HG03025 (cell line): Measurements from ENCODE around the gene KDM4B.
"Not testable (repeated sequence)": the region's sequence is repeated elsewhere in the genome, so short reads cannot be mapped to it uniquely, and the experiment has no call there.

Experiments
- ATAC-seq: cut with Tn5 transposase; IDR thresholded peaks from one replicate; pipeline ENCODE4 v1.9.1; 2021; ENCODE audit warnings: mild to moderate bottlenecking, moderate library complexity; ENCODE audit not compliant: unreplicated experiment, low FRiP score

The KDM4B gene

GRCh38 chr19:5006821-5007220 is 37.9 kb downstream of the KDM4B start:
- no peak for ATAC-seq

GRCh38 chr19:5011476-5012238 is 42.7 kb downstream of the KDM4B start:
- ATAC-seq, result no peak

- ATAC-seq, result no peak
Measured at GRCh38 chr19:5012688-5013457, 44.0 kb downstream of the KDM4B start.

- ATAC-seq, result no peak
Measured at GRCh38 chr19:5013761-5014160, 44.8 kb downstream of the KDM4B start.

GRCh38 chr19:5014941-5015340 is 46.0 kb downstream of the KDM4B start:
- ATAC-seq, result no peak

- ATAC-seq, result no peak
Measured at GRCh38 chr19:5016268-5016667, 47.4 kb downstream of the KDM4B start.

- no peak for ATAC-seq
Measured at GRCh38 chr19:5016781-5017180, 47.9 kb downstream of the KDM4B start.

GRCh38 chr19:5017235-5017634 is 48.3 kb downstream of the KDM4B start:
- ATAC-seq, result no peak

GRCh38 chr19:5018224-5019015 is 49.5 kb downstream of the KDM4B start:
- no peak for ATAC-seq

- no peak for ATAC-seq
Measured at GRCh38 chr19:5020368-5020767, 51.5 kb downstream of the KDM4B start.

GRCh38 chr19:5021046-5021445 is 52.1 kb downstream of the KDM4B start:
- ATAC-seq, result no peak

- no peak for ATAC-seq
Measured at GRCh38 chr19:5022066-5022860, 53.4 kb downstream of the KDM4B start.

- ATAC-seq, result no peak
Measured at GRCh38 chr19:5023128-5023571, 54.2 kb downstream of the KDM4B start.

- ATAC-seq, result no peak
Measured at GRCh38 chr19:5024282-5024681, 55.4 kb downstream of the KDM4B start.

- ATAC-seq, result no peak
Measured at GRCh38 chr19:5025027-5025426, 56.1 kb downstream of the KDM4B start.

GRCh38 chr19:5026706-5027273 is 57.9 kb downstream of the KDM4B start:
- ATAC-seq, result no peak

GRCh38 chr19:5028229-5028886 is 59.4 kb downstream of the KDM4B start:
- no peak for ATAC-seq

GRCh38 chr19:5029596-5029995 is 60.7 kb downstream of the KDM4B start:
- not testable (repeated sequence) for ATAC-seq

- no peak for ATAC-seq
Measured at GRCh38 chr19:5030136-5030820, 61.4 kb downstream of the KDM4B start.
